K562 (cell line): ENCODE measurements around the gene MED16. TPM values are rescaled to one million over a fixed set of nuclear protein-coding genes. Genes with fewer than 3 reads are reported as not detected.
A peak's percentile ranks its signal among the peaks of the same experiment; 100 is the strongest.

Experiments used
- CREBBP ChIP-seq: IDR thresholded peaks from one replicate; pipeline ENCODE4 v1.6.1; 2012; ENCODE audit warnings: low read depth, mild to moderate bottlenecking, control low read depth, inconsistent platforms, low read length
- CREM ChIP-seq: IDR thresholded peaks from 2 replicates; pipeline ENCODE4 v1.6.1; 2014; ENCODE audit warnings: antibody characterized with exemption, low read depth
- CXXC5 ChIP-seq: fragments of 250-450 bp; sonication (Bioruptor Pico); IDR thresholded peaks from 2 replicates; pipeline ENCODE4 v1.8.0; 2022; ENCODE audit warnings: inconsistent platforms, mild to moderate bottlenecking, moderate library complexity
- HSF4 ChIP-seq: fragments of 250-450 bp; sonication (Bioruptor Pico); IDR thresholded peaks from 2 replicates; pipeline ENCODE4 v2.1.2; 2022; ENCODE audit warnings: mild to moderate bottlenecking, moderate library complexity, borderline replicate concordance
- JUN ChIP-seq, 2 experiments: sonication (generic) in 1 of 2; formaldehyde crosslinking in 1 of 2; IDR thresholded peaks; 2 replicates each; pipeline versions ENCODE4 v1.6.1 to v1.8.0; 2012 to 2022; ENCODE audit warnings: borderline replicate concordance in 2 of 2, mild to moderate bottlenecking in 2 of 2, improper control_type of control experiment in 1 of 2, low read depth in 1 of 2, low read length in 1 of 2, missing genetic modification reagents in 1 of 2
- MTA3 ChIP-seq: fragments of 450-650 bp; formaldehyde crosslinking; IDR thresholded peaks from 2 replicates; pipeline ENCODE4 v1.6.1; 2017; ENCODE audit warnings: mild to moderate bottlenecking, borderline replicate concordance
- NFATC3 ChIP-seq: fragments of 450-650 bp; IDR thresholded peaks from 2 replicates; pipeline ENCODE4 v1.6.1; 2017; ENCODE audit warnings: mild to moderate bottlenecking
- SMARCA4 ChIP-seq: fragments of 450-650 bp; IDR thresholded peaks from 2 replicates; pipeline ENCODE4 v1.6.1; 2016
- SPI1 ChIP-seq: IDR thresholded peaks from 2 replicates; pipeline ENCODE4 v1.6.1; 2011; ENCODE audit warnings: low read depth, low read length, control low read depth, borderline replicate concordance
- WHSC1 ChIP-seq: IDR thresholded peaks from one replicate; pipeline ENCODE4 v1.6.1; 2012; ENCODE audit warnings: low read length, control low read depth, inconsistent platforms
- ZFP30 ChIP-seq: fragments of 250-450 bp; sonication (Bioruptor Pico); IDR thresholded peaks from 2 replicates; pipeline ENCODE4 v1.8.0; 2022; ENCODE audit warnings: moderate library complexity, mild to moderate bottlenecking, inconsistent platforms, borderline replicate concordance
- ZNF311 ChIP-seq: fragments of 250-450 bp; sonication (Bioruptor Pico); IDR thresholded peaks from 2 replicates; pipeline ENCODE4 v1.4.0; 2020; ENCODE audit warnings: mild to moderate bottlenecking, moderate library complexity
- polyA plus RNA-seq, 8 experiments: library from polyadenylated mRNA; depleted of rRNA in 4 of 8; stranded (reverse) in 5 of 8; unstranded in 3 of 8; fragments of >200 nt; fragmentation: Nextera tagmentation in 2 of 8; fragmentation: Illumina TruSeq in 1 of 8; extraction: Ambion mirVana in 2 of 8; extraction: Trizol in 1 of 8; gene quantifications; 2 replicates each; pipeline versions ENCODE4 v1.2.1 to v1.2.3, GENCODE V29; 2011 to 2014; ENCODE audit warnings: inconsistent platforms in 1 of 8, missing spikeins in 1 of 8
- total RNA-seq, 7 experiments: library from RNA; depleted of rRNA in 6 of 7; stranded (reverse); fragments of >200 nt in 6 of 7; fragmentation: Illumina TruSeq in 2 of 7; extraction: Trizol in 2 of 7; gene quantifications; 2 replicates each; pipeline versions ENCODE4 v1.2.1 to v1.2.3, GENCODE V29; 2011 to 2021; ENCODE audit warnings: low replicate concordance in 1 of 7
- TF ChIP-seq, protein P1 (sequence below), 2 experiments: IDR thresholded peaks; 2 replicates each; pipeline ENCODE4 v1.6.1; 2011; ENCODE audit warnings: borderline replicate concordance in 1 of 2, control low read depth in 1 of 2, low read depth in 1 of 2, low read length in 1 of 2, mild to moderate bottlenecking in 1 of 2, mixed read lengths in 1 of 2, moderate library complexity in 1 of 2; ENCODE audit not compliant: insufficient read depth in 1 of 2, insufficient read length in 1 of 2, poor library complexity in 1 of 2, severe bottlenecking in 1 of 2; ENCODE audit errors: extremely low read depth in 1 of 2
- TF ChIP-seq, protein P2 (sequence below), 2 experiments: IDR thresholded peaks in 1 of 2; conservative IDR thresholded peaks in 1 of 2; 2 replicates each; pipeline ENCODE4 v1.6.1; 2016; ENCODE audit warnings: low read depth in 2 of 2, mild to moderate bottlenecking in 1 of 2, missing compliant biosample characterization in 1 of 2, missing genetic modification characterization in 1 of 2, moderate library complexity in 1 of 2
- TF ChIP-seq, protein P3 (sequence below): fragments of 450-650 bp; IDR thresholded peaks from 2 replicates; pipeline ENCODE4 v1.6.1; 2016
- TF ChIP-seq, protein P4 (sequence below), 2 experiments: fragments of 450-650 bp; conservative IDR thresholded peaks; 2 replicates each; pipeline ENCODE4 v1.6.1; 2017; ENCODE audit warnings: mild to moderate bottlenecking in 2 of 2, moderate library complexity in 2 of 2

MED16 gene
- total and polyA plus RNA-seq, 9 of the 15 experiments (the other 6 are each of a cell fraction or from before 2014, with no cell fraction given): 0.89 to 59.9 (median 8.6) TPM

DNA sequence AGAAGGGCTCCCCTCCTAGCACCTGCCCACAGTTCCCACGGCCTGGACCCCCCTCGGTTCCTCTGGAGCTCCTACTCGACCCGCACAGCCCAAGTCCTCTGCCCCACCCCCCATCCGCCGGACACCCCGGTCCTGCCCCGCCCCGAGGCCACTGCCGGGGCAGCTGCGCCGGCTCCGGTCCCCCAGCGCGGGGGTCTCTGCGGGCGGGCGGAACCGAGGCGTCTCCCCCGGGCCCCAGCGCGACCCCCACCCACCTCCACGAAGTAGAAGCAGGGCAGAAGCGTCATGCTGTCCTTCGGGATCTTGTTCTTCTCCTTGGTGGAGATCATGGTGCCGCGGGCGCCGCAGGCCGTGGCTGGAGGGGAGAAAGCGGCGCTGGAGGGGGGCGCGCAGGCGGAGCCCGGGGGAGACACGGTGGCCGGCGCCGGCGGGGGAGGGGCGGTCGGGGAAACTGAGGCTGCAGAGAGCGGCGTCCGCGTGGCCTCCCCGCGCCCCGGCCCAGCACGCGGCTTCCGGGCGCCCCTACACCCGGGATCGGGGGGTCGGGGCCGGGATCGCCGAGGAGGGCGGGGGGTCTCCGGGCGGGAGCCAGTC lies 71.7 kb downstream of the MED16 start (continued):
- TF ChIP-seq SMARCA4: no peak
- no peak for TF ChIP-seq WHSC1
- no peak for TF ChIP-seq ZFP30
- TF ChIP-seq ZNF311 (CRISPR knock-in tag): no peak
- TF ChIP-seq CREBBP: no peak
- TF ChIP-seq, protein P1, sequence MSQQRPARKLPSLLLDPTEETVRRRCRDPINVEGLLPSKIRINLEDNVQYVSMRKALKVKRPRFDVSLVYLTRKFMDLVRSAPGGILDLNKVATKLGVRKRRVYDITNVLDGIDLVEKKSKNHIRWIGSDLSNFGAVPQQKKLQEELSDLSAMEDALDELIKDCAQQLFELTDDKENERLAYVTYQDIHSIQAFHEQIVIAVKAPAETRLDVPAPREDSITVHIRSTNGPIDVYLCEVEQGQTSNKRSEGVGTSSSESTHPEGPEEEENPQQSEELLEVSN (IDR thresholded peaks at IDR 0.05; ENCODE audit: borderline replicate concordance in 1 of 2, extremely low read depth in 1 of 2, insufficient read depth in 1 of 2, insufficient read length in 1 of 2, low read depth in 1 of 2, low read length in 1 of 2, poor library complexity in 1 of 2, severe bottlenecking in 1 of 2): peak in 1 of 2 experiments; percentile 50
- no peak for TF ChIP-seq SPI1
- TF ChIP-seq JUN (IDR thresholded peaks at IDR 0.05; ENCODE audit: borderline replicate concordance, low read depth, low read length): no peak
- TF ChIP-seq JUN (CRISPR knock-in tag; IDR thresholded peaks at IDR 0.05; ENCODE audit: borderline replicate concordance): no peak
- TF ChIP-seq HSF4: no peak
- 0 out of 2 replicates have a peak, but pooled peaks have one; percentile 15 for TF ChIP-seq CXXC5
- TF ChIP-seq, protein P2, sequence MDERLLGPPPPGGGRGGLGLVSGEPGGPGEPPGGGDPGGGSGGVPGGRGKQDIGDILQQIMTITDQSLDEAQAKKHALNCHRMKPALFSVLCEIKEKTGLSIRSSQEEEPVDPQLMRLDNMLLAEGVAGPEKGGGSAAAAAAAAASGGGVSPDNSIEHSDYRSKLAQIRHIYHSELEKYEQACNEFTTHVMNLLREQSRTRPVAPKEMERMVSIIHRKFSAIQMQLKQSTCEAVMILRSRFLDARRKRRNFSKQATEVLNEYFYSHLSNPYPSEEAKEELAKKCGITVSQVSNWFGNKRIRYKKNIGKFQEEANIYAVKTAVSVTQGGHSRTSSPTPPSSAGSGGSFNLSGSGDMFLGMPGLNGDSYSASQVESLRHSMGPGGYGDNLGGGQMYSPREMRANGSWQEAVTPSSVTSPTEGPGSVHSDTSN (CRISPR knock-in tag; IDR thresholded peaks at IDR 0.05; ENCODE audit: low read depth): no peak
- TF ChIP-seq, protein P2 (tag; conservative IDR thresholded peaks at IDR 0.05; ENCODE audit: low read depth): no peak
- TF ChIP-seq NFATC3: no peak
- TF ChIP-seq, protein P3, sequence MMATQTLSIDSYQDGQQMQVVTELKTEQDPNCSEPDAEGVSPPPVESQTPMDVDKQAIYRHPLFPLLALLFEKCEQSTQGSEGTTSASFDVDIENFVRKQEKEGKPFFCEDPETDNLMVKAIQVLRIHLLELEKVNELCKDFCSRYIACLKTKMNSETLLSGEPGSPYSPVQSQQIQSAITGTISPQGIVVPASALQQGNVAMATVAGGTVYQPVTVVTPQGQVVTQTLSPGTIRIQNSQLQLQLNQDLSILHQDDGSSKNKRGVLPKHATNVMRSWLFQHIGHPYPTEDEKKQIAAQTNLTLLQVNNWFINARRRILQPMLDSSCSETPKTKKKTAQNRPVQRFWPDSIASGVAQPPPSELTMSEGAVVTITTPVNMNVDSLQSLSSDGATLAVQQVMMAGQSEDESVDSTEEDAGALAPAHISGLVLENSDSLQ: no peak
- TF ChIP-seq, protein P4, sequence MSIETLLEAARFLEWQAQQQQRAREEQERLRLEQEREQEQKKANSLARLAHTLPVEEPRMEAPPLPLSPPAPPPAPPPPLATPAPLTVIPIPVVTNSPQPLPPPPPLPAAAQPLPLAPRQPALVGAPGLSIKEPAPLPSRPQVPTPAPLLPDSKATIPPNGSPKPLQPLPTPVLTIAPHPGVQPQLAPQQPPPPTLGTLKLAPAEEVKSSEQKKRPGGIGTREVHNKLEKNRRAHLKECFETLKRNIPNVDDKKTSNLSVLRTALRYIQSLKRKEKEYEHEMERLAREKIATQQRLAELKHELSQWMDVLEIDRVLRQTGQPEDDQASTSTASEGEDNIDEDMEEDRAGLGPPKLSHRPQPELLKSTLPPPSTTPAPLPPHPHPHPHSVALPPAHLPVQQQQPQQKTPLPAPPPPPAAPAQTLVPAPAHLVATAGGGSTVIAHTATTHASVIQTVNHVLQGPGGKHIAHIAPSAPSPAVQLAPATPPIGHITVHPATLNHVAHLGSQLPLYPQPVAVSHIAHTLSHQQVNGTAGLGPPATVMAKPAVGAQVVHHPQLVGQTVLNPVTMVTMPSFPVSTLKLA (conservative IDR thresholded peaks at IDR 0.05): 0 out of 4 replicates have a peak, but pooled peaks of 1 of the 2 experiments have one; percentile 47
- no peak for TF ChIP-seq MTA3
- no peak for TF ChIP-seq CREM
